ENCODE data around the gene GTF2H2. TPM values are rescaled to one million over a fixed set of nuclear protein-coding genes. Genes with fewer than 3 reads are reported as not detected.
"Not testable (repeated sequence)": the region's sequence is repeated elsewhere in the genome, so short reads cannot be mapped to it uniquely, and the experiment has no call there.

The GTF2H2 gene
- total and polyA plus RNA-seq, 2 experiments from 2014 or later, result 28.3 to 43.3 TPM

GRCh38 chr5:71025289-71025953 is 42.1 kb downstream of the GTF2H2 start, which contains the start of gene NAIP:
Gene NAIP (minus strand): TSS chr5:71025339. CDS start chr5:71012915, 12,424 bp downstream.
- not testable (repeated sequence) for H4K20me1 ChIP-seq (ENCODE audit: insufficient read depth, poor library complexity, severe bottlenecking); H3K9me3 ChIP-seq (ENCODE audit: low read depth); H3K4me1 ChIP-seq (ENCODE audit: insufficient read depth); H2AFZ ChIP-seq; H3K9me2 ChIP-seq (replicated peaks; ENCODE audit: insufficient read depth); H3K4me3 ChIP-seq; H3K36me3 ChIP-seq (replicated peaks; ENCODE audit: insufficient read depth, low read depth); H3K79me2 ChIP-seq; DNase-seq (ENCODE audit: low spot score); H3K27ac ChIP-seq; H3K27me3 ChIP-seq; H3K4me2 ChIP-seq
- WGBS (ENCODE audit: low lambda C conversion rate, missing lambda C conversion rate), result 100% methylated on average over 4 of the region's 8 CpGs

- not testable (repeated sequence) for H3K4me2 ChIP-seq; H3K4me3 ChIP-seq; H3K36me3 ChIP-seq (replicated peaks; ENCODE audit: insufficient read depth, low read depth); H2AFZ ChIP-seq; H4K20me1 ChIP-seq (ENCODE audit: insufficient read depth, poor library complexity, severe bottlenecking); H3K27me3 ChIP-seq; H3K4me1 ChIP-seq (ENCODE audit: insufficient read depth); DNase-seq (ENCODE audit: low spot score); H3K79me2 ChIP-seq; H3K27ac ChIP-seq; H3K9me3 ChIP-seq (ENCODE audit: low read depth); H3K9me2 ChIP-seq (replicated peaks; ENCODE audit: insufficient read depth)
- WGBS (ENCODE audit: low lambda C conversion rate, missing lambda C conversion rate), result no CpG with 5 or more reads among the region's 6 CpGs
Observed at GRCh38 chr5:71020643-71021042, 46.8 kb downstream of the GTF2H2 start.

- H3K4me3 ChIP-seq; H4K20me1 ChIP-seq (ENCODE audit: insufficient read depth, poor library complexity, severe bottlenecking); H3K4me1 ChIP-seq (ENCODE audit: insufficient read depth); H3K4me2 ChIP-seq; H3K9me3 ChIP-seq (ENCODE audit: low read depth); DNase-seq (ENCODE audit: low spot score); H3K27ac ChIP-seq; H2AFZ ChIP-seq; H3K36me3 ChIP-seq (replicated peaks; ENCODE audit: insufficient read depth, low read depth); H3K27me3 ChIP-seq; H3K79me2 ChIP-seq; H3K9me2 ChIP-seq (replicated peaks; ENCODE audit: insufficient read depth): not testable (repeated sequence)
- WGBS (ENCODE audit: low lambda C conversion rate, missing lambda C conversion rate), result no CpG with 5 or more reads among the region's 6 CpGs
Observed at GRCh38 chr5:71018376-71019005, 49.0 kb downstream of the GTF2H2 start.

GRCh38 chr5:71014176-71014575 is 53.3 kb downstream of the GTF2H2 start:
- H2AFZ ChIP-seq, result no peak overlapping the region
- no peak overlapping the region for H3K4me2 ChIP-seq
- no peaks in the 10 kb centered on the region for H3K27me3 ChIP-seq
- H3K36me3 ChIP-seq (replicated peaks; ENCODE audit: insufficient read depth, low read depth), result no peaks in the 10 kb centered on the region
- DNase-seq (ENCODE audit: low spot score), result no peak
- TF ChIP-seq CTCF (IDR thresholded peaks at IDR 0.05; ENCODE audit: poor library complexity) (no peak), EZH2phosphoT487 (IDR thresholded peaks at IDR 0.05; ENCODE audit: low read depth, severe bottlenecking, unreplicated experiment) (no peak), EZH2 (IDR thresholded peaks at IDR 0.05; ENCODE audit: borderline replicate concordance) (no peak)
- no peaks in the 10 kb centered on the region for H3K9me2 ChIP-seq (replicated peaks; ENCODE audit: insufficient read depth)
- WGBS (ENCODE audit: low lambda C conversion rate, missing lambda C conversion rate), result 86% methylated on average over 8 of the region's 8 CpGs
- H3K79me2 ChIP-seq, result no peaks in the 10 kb centered on the region
- no peaks in the 10 kb centered on the region for H4K20me1 ChIP-seq (ENCODE audit: insufficient read depth, poor library complexity, severe bottlenecking)
- H3K27ac ChIP-seq, result no peak overlapping the region
- no peak overlapping the region for H3K4me3 ChIP-seq
- no peaks in the 10 kb centered on the region for H3K4me1 ChIP-seq (ENCODE audit: insufficient read depth)
- no peaks in the 10 kb centered on the region for H3K9me3 ChIP-seq (ENCODE audit: low read depth)

- 88% methylated on average over 12 of the region's 12 CpGs for WGBS (ENCODE audit: low lambda C conversion rate, missing lambda C conversion rate)
- Histone ChIP-seq H3K36me3 (replicated peaks; ENCODE audit: insufficient read depth, low read depth) (no peaks in the 10 kb centered on the region), H3K4me3 (no peak overlapping the region), H4K20me1 (ENCODE audit: insufficient read depth, poor library complexity, severe bottlenecking) (no peaks in the 10 kb centered on the region), H3K4me2 (no peak overlapping the region), H3K9me3 (ENCODE audit: low read depth) (no peaks in the 10 kb centered on the region), H3K27me3 (no peaks in the 10 kb centered on the region), H3K79me2 (no peaks in the 10 kb centered on the region), H2AFZ (no peak overlapping the region), H3K27ac (no peak overlapping the region), H3K4me1 (ENCODE audit: insufficient read depth) (no peaks in the 10 kb centered on the region), H3K9me2 (replicated peaks; ENCODE audit: insufficient read depth) (no peaks in the 10 kb centered on the region)
- TF ChIP-seq EZH2 (IDR thresholded peaks at IDR 0.05; ENCODE audit: borderline replicate concordance) (no peak), CTCF (IDR thresholded peaks at IDR 0.05; ENCODE audit: poor library complexity) (no peak), EZH2phosphoT487 (IDR thresholded peaks at IDR 0.05; ENCODE audit: low read depth, severe bottlenecking, unreplicated experiment) (no peak)
- no peak for DNase-seq (ENCODE audit: low spot score)
Observed at GRCh38 chr5:71013575-71013974, 53.9 kb downstream of the GTF2H2 start.

All from hepatocyte (in vitro differentiated cells).